Upper lobe of left lung (tissue), 6 donors: ENCODE measurements around the gene SCAMP1. TPM values are rescaled to one million over a fixed set of nuclear protein-coding genes. Genes with fewer than 3 reads are reported as not detected.

Source experiments
- ATAC-seq, 2 donors: fragments of 200-7000 bp; cut with Tn5 transposase; one replicate each; pipeline ENCODE4 v1.9.1; 2022; ENCODE audit warnings: mild to moderate bottlenecking in 2 of 2, moderate library complexity in 2 of 2; ENCODE audit not compliant: low FRiP score in 2 of 2
- DNase-seq, 2 donors: peaks; one replicate each; pipeline ENCODE4 v3.0.0-alpha.2; 2019 to 2020
- H3K27ac ChIP-seq, 4 donors: fragments of 200-600 bp; sonication (generic); one replicate each; pipeline ENCODE4 v1.5.1; 2016 to 2019
- H3K27me3 ChIP-seq, 4 donors: fragments of 200-600 bp; sonication (generic); one replicate each; pipeline ENCODE4 v1.5.1; 2017 to 2019
- H3K36me3 ChIP-seq, 4 donors: fragments of 200-600 bp; sonication (generic); one replicate each; pipeline ENCODE4 v1.5.1; 2016 to 2019
- H3K4me1 ChIP-seq, 4 donors: fragments of 200-600 bp; sonication (generic); one replicate each; pipeline ENCODE4 v1.5.1; 2018 to 2019
- H3K4me3 ChIP-seq, 4 donors: fragments of 200-600 bp; sonication (generic); one replicate each; pipeline ENCODE4 v1.5.1; 2017 to 2019; ENCODE audit warnings: mild to moderate bottlenecking in 2 of 4, moderate library complexity in 1 of 4
- H3K9me3 ChIP-seq, 4 donors: fragments of 200-600 bp; sonication (generic); one replicate each; pipeline ENCODE4 v1.5.1; 2018 to 2019
- CTCF ChIP-seq, 6 experiments: fragments of 450-650 bp in 4 of 6; fragments of 200-600 bp in 2 of 6; sonication (generic) in 2 of 6; IDR thresholded peaks; one replicate each; pipeline ENCODE4 v1.5.1; 2016 to 2019; ENCODE audit warnings: antibody characterized with exemption in 6 of 6
- EP300 ChIP-seq, 4 donors: sonication (generic); formaldehyde crosslinking; IDR thresholded peaks; one replicate each; pipeline ENCODE4 v1.5.1; 2017; ENCODE audit warnings: antibody characterized with exemption in 4 of 4, control low read depth in 2 of 4
- POLR2A ChIP-seq, 4 donors: fragments of 450-650 bp; IDR thresholded peaks; one replicate each; pipeline ENCODE4 v1.5.1; 2016 to 2017; ENCODE audit warnings: antibody characterized with exemption in 4 of 4, mild to moderate bottlenecking in 2 of 4
- POLR2AphosphoS5 ChIP-seq, 2 donors: sonication (generic); formaldehyde crosslinking; IDR thresholded peaks; one replicate each; pipeline ENCODE4 v1.5.1; 2017; ENCODE audit warnings: antibody characterized with exemption in 2 of 2
- WGBS, 2 donors: methylation state at CpG; one replicate each; pipeline ENCODE4 v1.1.5; 2017 to 2018; 5-methylcytosine and 5-hydroxymethylcytosine counted together
- total RNA-seq, 6 donors: library from RNA; depleted of rRNA in 4 of 6; stranded (reverse); fragments of >200 nt in 4 of 6; gene quantifications; one replicate each; pipeline versions ENCODE4 v1.1.0 to v1.2.1, GENCODE V29; 2016 to 2021
- donor health status: DM: no; HTN: no; CAD: no; lungs with moderate emphysema.
- donor health status: DM: no; HTN: yes; CAD: no; lungs with severe emphysema.

Gene SCAMP1
- total RNA-seq, 6 donors from 2014 or later = 5.3 to 37.3 (median 25.1) TPM

- Histone ChIP-seq H3K4me1 (peaks cover 0 to 8% (median 4%) of the 10 kb centered on the region in 4 donors), H3K9me3 (no peaks in the 10 kb centered on the region), H3K4me3 (no peak overlapping the region), H3K36me3 (no peaks in the 10 kb centered on the region), H3K27me3 (no peaks in the 10 kb centered on the region), H3K27ac (no peak overlapping the region)
- no peak for TF ChIP-seq CTCF (IDR thresholded peaks at IDR 0.05)
- TF ChIP-seq POLR2A (IDR thresholded peaks at IDR 0.05) = no peak
- no peak for TF ChIP-seq POLR2AphosphoS5 (IDR thresholded peaks at IDR 0.05)
- TF ChIP-seq EP300 (IDR thresholded peaks at IDR 0.05) = no peak
- ATAC-seq (no peak), DNase-seq (no peak)
- 83 to 87% methylated on average over 6 of the region's 6 CpGs for WGBS, 2 donors
Measured at GRCh38 chr5:78367318-78367991, 7.0 kb downstream of the SCAMP1 start.

GRCh38 chr5:78369680-78370079, 9.3 kb downstream of the SCAMP1 start:
- no peak for TF ChIP-seq POLR2AphosphoS5 (IDR thresholded peaks at IDR 0.05)
- no peak for TF ChIP-seq CTCF (IDR thresholded peaks at IDR 0.05)
- TF ChIP-seq EP300 (IDR thresholded peaks at IDR 0.05) = no peak
- TF ChIP-seq POLR2A (IDR thresholded peaks at IDR 0.05) = no peak
- H3K27ac ChIP-seq = no peak overlapping the region
- WGBS, 2 donors = 91 to 95% methylated on average over 2 of the region's 2 CpGs
- H3K4me1 ChIP-seq = peaks cover 0 to 8% (median 2%) of the 10 kb centered on the region in 4 donors
- H3K36me3 ChIP-seq = no peaks in the 10 kb centered on the region
- DNase-seq (no peak), ATAC-seq (no peak)
- H3K27me3 ChIP-seq = no peaks in the 10 kb centered on the region
- no peak overlapping the region for H3K4me3 ChIP-seq
- no peaks in the 10 kb centered on the region for H3K9me3 ChIP-seq

GRCh38 chr5:78373231-78373630, 12.8 kb downstream of the SCAMP1 start:
- Histone ChIP-seq H3K4me3 (no peak overlapping the region), H3K4me1 (peaks cover 0 to 12% (median 7%) of the 10 kb centered on the region in 4 donors), H3K27ac (no peak overlapping the region), H3K9me3 (no peaks in the 10 kb centered on the region), H3K36me3 (no peaks in the 10 kb centered on the region), H3K27me3 (no peaks in the 10 kb centered on the region)
- TF ChIP-seq CTCF (IDR thresholded peaks at IDR 0.05) = no peak
- no peak for TF ChIP-seq EP300 (IDR thresholded peaks at IDR 0.05)
- no peak for TF ChIP-seq POLR2AphosphoS5 (IDR thresholded peaks at IDR 0.05)
- TF ChIP-seq POLR2A (IDR thresholded peaks at IDR 0.05) = no peak
- no peak for DNase-seq
- WGBS, 2 donors = 97% methylated on average over 1 of the region's 1 CpG
- no peak for ATAC-seq

GRCh38 chr5:78376315-78376714, 15.9 kb downstream of the SCAMP1 start:
- Histone ChIP-seq H3K27me3 (no peaks in the 10 kb centered on the region), H3K36me3 (no peaks in the 10 kb centered on the region), H3K4me1 (peaks cover 0 to 12% (median 7%) of the 10 kb centered on the region in 4 donors), H3K9me3 (no peaks in the 10 kb centered on the region), H3K27ac (no peak overlapping the region), H3K4me3 (no peak overlapping the region)
- TF ChIP-seq POLR2A (IDR thresholded peaks at IDR 0.05) (no peak), EP300 (IDR thresholded peaks at IDR 0.05) (no peak), POLR2AphosphoS5 (IDR thresholded peaks at IDR 0.05) (no peak)
- no peak for ATAC-seq
- DNase-seq = no peak
- WGBS, 2 donors = 86 to 99% methylated on average over 3 of the region's 3 CpGs

- Histone ChIP-seq H3K4me3 (no peak overlapping the region), H3K27ac (no peak overlapping the region), H3K4me1 (peaks cover 0 to 10% (median 7%) of the 10 kb centered on the region in 4 donors), H3K36me3 (no peaks in the 10 kb centered on the region), H3K9me3 (no peaks in the 10 kb centered on the region), H3K27me3 (no peaks in the 10 kb centered on the region)
- 49 to 69% methylated on average over 3 of the region's 3 CpGs for WGBS, 2 donors
- DNase-seq (no peak), ATAC-seq (no peak)
- no peak for TF ChIP-seq EP300 (IDR thresholded peaks at IDR 0.05)
- TF ChIP-seq POLR2A (IDR thresholded peaks at IDR 0.05) = no peak
- TF ChIP-seq CTCF (IDR thresholded peaks at IDR 0.05) = no peak
- no peak for TF ChIP-seq POLR2AphosphoS5 (IDR thresholded peaks at IDR 0.05)
Measured at GRCh38 chr5:78377056-78377717, 16.8 kb downstream of the SCAMP1 start.
